Measurements from ENCODE around the gene KNSTRN. TPM values are rescaled to one million over a fixed set of nuclear protein-coding genes. Genes with fewer than 3 reads are reported as not detected.

The KNSTRN gene
- total and polyA plus RNA-seq, 2 of the 4 experiments (the other 2 are of a cell fraction) = 33.1 to 73.5 TPM

DNA sequence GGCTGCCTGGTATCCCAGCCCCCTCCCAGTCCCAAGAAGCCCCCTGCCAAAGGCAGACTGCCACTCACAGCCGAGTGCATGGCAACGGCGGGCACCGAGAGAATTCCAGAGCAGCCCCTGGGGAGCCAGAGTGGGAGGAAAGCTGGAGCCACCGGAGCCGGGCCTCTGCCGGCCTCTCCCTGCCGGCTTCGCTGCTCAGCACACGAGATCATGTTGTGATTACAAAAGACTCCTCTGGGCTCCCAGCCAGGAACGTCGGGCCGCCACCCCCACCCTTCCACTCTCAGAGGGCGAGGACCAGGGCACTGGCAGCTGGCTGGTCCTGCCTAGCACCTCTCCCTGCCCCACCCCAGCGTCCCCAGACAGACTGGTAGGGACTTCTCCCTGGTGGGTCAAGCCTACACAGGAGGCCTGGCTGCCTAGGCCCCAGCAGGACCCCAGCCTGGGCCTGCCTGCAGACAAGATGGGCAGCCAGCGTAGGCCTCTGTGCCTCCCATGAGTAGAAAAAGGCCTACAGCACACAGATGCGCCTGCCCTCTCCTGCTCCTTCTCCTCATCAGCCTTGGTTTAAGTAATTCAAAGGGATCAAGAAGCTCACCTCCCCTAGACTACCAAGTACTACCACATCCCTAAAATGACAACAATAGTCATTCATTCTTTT is 41.7 kb upstream of the KNSTRN start, which contains the start of gene CCDC9B:
CCDC9B (minus strand) TSS at position 200 of the 661 bp plus-strand sequence; CDS start at position 80, 120 bp downstream.
- peak within 1 kb of the TSS; percentile 100 for H2AK9ac ChIP-seq (replicated peaks; ENCODE audit: low read depth, low read length, poor library complexity)
- H2AK5ac ChIP-seq (ENCODE audit: low read depth, low read length) = peak within 1 kb of the TSS; percentile 100
- H3K9ac ChIP-seq (ENCODE audit: low read depth, low read length) = peak within 1 kb of the TSS; percentile 81
- H3K18ac ChIP-seq (ENCODE audit: low read depth, low read length) = peak within 1 kb of the TSS; percentile 85
- H2AFZ ChIP-seq (replicated peaks; ENCODE audit: low read length, poor library complexity) = peak within 1 kb of the TSS; percentile 87
- peak; percentile 45 for ATAC-seq (ENCODE audit: low read depth)
- H4K8ac ChIP-seq (ENCODE audit: low read depth in 2 of 2, low read length in 2 of 2) = peak within 1 kb of the TSS; percentile 93 to 97
- peaks cover 39% of the 10 kb centered on the region for H3K4me1 ChIP-seq (ENCODE audit: control insufficient read depth, insufficient read depth, low read length)
- no peaks in the 10 kb centered on the region for H3K27me3 ChIP-seq (ENCODE audit: control insufficient read depth, insufficient read depth, low read length)
- H3K56ac ChIP-seq (ENCODE audit: extremely low read depth, insufficient read depth, low read length) = peak within 1 kb of the TSS; percentile 99
- peak within 1 kb of the TSS; percentile 45 for H3K4me3 ChIP-seq (ENCODE audit: insufficient read depth, low read depth, low read length)
- H3K23ac ChIP-seq (ENCODE audit: low read depth, low read length) = peak within 1 kb of the TSS; percentile 99
- peak within 1 kb of the TSS; percentile 100 for H3K4ac ChIP-seq (ENCODE audit: low read depth, low read length)
- peak within 1 kb of the TSS; percentile 97 for H3K27ac ChIP-seq (ENCODE audit: insufficient read depth, low read length)
- BruUV-seq (replicated peaks) = no TSS peak
- no peaks in the 10 kb centered on the region for H4K20me1 ChIP-seq (ENCODE audit: insufficient read depth, low read length)
- H4K91ac ChIP-seq (ENCODE audit: insufficient read depth, low read depth, low read length) = peak within 1 kb of the TSS; percentile 99
- peak within 1 kb of the TSS; percentile 92 for H2BK20ac ChIP-seq (ENCODE audit: low read depth, low read length)
- H3K4me2 ChIP-seq (ENCODE audit: low read depth, low read length) = peak within 1 kb of the TSS; percentile 92
- peaks cover 22% of the 10 kb centered on the region for H3K9me1 ChIP-seq (ENCODE audit: insufficient read depth, low read length)
- POLR2A ChIA-PET (ENCODE audit: unreplicated experiment) = interaction anchor here (0.5 to 3.3 kb wide), 6 partner anchors 9 to 1104 kb away, joined by 3 to 20 read pairs (median 4); no protein-coding TSS in a partner anchor
- dilution Hi-C loops (cut with HindIII; ENCODE audit: low sequenced_read_pairs, unreplicated experiment) = no loop called here
- TF ChIP-seq MXI1 (IDR thresholded peaks at IDR 0.05; ENCODE audit: borderline replicate concordance, low read depth, low read length) = peak; percentile 78; the same call in 1 of the 2 replicates
- TF ChIP-seq RAD21 (IDR thresholded peaks at IDR 0.05; ENCODE audit: low read length) = peak; percentile 11; the same call in 1 of the 2 replicates
- peak; percentile 85 for TF ChIP-seq POLR2A (IDR thresholded peaks at IDR 0.05; ENCODE audit: low read depth, low read length)
- TF ChIP-seq MAZ (IDR thresholded peaks at IDR 0.05; ENCODE audit: borderline replicate concordance, low read depth, low read length) = peak; percentile 78; the same call in 1 of the 2 replicates
- TF ChIP-seq, protein P1, sequence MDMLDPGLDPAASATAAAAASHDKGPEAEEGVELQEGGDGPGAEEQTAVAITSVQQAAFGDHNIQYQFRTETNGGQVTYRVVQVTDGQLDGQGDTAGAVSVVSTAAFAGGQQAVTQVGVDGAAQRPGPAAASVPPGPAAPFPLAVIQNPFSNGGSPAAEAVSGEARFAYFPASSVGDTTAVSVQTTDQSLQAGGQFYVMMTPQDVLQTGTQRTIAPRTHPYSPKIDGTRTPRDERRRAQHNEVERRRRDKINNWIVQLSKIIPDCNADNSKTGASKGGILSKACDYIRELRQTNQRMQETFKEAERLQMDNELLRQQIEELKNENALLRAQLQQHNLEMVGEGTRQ (IDR thresholded peaks at IDR 0.05; ENCODE audit: low read depth, low read length) = 0 out of 2 replicates have a peak, but pooled peaks have one; percentile 12
- no peak; the same call in 1 of the 2 replicates for TF ChIP-seq SMC3 (IDR thresholded peaks at IDR 0.05; ENCODE audit: low read depth, low read length)
- peak; percentile 80 for TF ChIP-seq CEBPB (IDR thresholded peaks at IDR 0.05; ENCODE audit: low read depth, low read length)
- TF ChIP-seq MAFK (IDR thresholded peaks at IDR 0.05; ENCODE audit: low read depth, low read length) = no peak
- TF ChIP-seq BHLHE40 (IDR thresholded peaks at IDR 0.05; ENCODE audit: low read depth, low read length) = peak; percentile 78
- CTCF ChIA-PET = interaction anchor here (0.6 to 1.4 kb wide), 5 partner anchors 28 to 166 kb away, joined by 3 to 5 read pairs (median 5); no protein-coding TSS in a partner anchor
- H3K9me3 ChIP-seq (ENCODE audit: control insufficient read depth, insufficient read depth, low read length) = no peaks in the 10 kb centered on the region
- peak within 1 kb of the TSS; percentile 89; the same call in 2 of the 3 replicates for H2BK15ac ChIP-seq (ENCODE audit: low read depth, low read length)
- intact Hi-C loops (cut with micrococcal nuclease) = loop anchor here (1.0 to 2.0 kb wide), 2 partner anchors 18 to 80 kb away; partner anchors contain the start of gene DISP2
- H2BK5ac ChIP-seq (ENCODE audit: low read depth, low read length, poor library complexity, severe bottlenecking) = peak within 1 kb of the TSS; percentile 97
- peaks cover 15% of the 10 kb centered on the region for H3K36me3 ChIP-seq (ENCODE audit: control insufficient read depth, insufficient read depth, low read length)
- in situ Hi-C loops (cut with MboI; ENCODE audit: low sequenced_read_pairs) = no loop called here
- peak within 1 kb of the TSS; percentile 94 for H4K5ac ChIP-seq (ENCODE audit: low read depth, low read length)
- peak within 1 kb of the TSS; percentile 98 for H2BK120ac ChIP-seq (ENCODE audit: low read depth, low read length)
- H3K14ac ChIP-seq (replicated peaks; ENCODE audit: low read depth, low read length) = peak within 1 kb of the TSS; percentile 98
- H3K79me1 ChIP-seq (ENCODE audit: low read depth in 1 of 2, low read length in 2 of 2) = peaks cover 27 to 50% of the 10 kb centered on the region in 2 experiments; a peak in 3 of 4 replicates
- peak; percentile 84 for DNase-seq
- WGBS, 2 experiments (ENCODE audit: extremely low coverage in 2 of 2, insufficient read length in 1 of 2) = 0% methylated on average over 9 of the region's 17 CpGs; no CpG with 5 or more reads in 1 of the 2 experiments
